Lower leg skin (tissue), 3 donors: Measurements from ENCODE around the gene DTWD2.

ENCODE experiments used
- POLR2A ChIP-seq, 2 donors: fragments of 450-650 bp; IDR thresholded peaks; one replicate each; pipeline ENCODE4 v1.6.1; 2016 to 2017; ENCODE audit warnings: antibody characterized with exemption in 2 of 2, mild to moderate bottlenecking in 1 of 2, moderate library complexity in 1 of 2
- TF ChIP-seq, protein P1 (sequence below), 3 donors: fragments of 450-650 bp; IDR thresholded peaks; one replicate each; pipeline ENCODE4 v1.5.1; 2016; ENCODE audit warnings: antibody characterized with exemption in 3 of 3, mild to moderate bottlenecking in 3 of 3, moderate library complexity in 2 of 3

DNA sequence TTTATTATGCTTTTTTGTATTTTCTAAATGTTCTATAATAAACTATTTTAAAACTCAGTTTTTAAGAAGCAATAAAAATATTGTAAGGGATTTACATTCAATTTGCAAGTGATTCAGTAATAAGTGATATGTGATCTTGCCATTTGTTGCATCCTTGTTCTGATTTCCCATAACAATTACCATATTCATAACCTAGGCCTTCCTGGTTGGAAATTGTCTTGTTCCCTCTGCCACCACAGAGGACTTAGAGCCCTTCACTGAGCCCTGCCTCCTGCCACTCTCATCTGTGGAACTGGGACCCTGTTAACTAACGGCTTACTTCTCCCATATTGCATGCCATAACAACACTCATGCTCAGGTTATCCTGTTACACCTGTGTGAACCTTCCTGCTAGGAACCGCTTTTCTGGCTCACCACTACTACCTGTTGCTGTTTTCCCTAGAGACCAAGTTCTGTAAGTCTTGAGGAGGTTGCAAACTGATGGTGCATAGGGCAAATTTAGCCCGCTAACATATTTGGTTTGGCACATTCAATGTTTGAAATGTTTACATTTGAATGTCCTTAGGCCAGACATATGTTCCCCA lies 32.9 kb upstream of the DTWD2 start:
- TF ChIP-seq POLR2A (IDR thresholded peaks at IDR 0.05): no peak
- TF ChIP-seq, protein P1, sequence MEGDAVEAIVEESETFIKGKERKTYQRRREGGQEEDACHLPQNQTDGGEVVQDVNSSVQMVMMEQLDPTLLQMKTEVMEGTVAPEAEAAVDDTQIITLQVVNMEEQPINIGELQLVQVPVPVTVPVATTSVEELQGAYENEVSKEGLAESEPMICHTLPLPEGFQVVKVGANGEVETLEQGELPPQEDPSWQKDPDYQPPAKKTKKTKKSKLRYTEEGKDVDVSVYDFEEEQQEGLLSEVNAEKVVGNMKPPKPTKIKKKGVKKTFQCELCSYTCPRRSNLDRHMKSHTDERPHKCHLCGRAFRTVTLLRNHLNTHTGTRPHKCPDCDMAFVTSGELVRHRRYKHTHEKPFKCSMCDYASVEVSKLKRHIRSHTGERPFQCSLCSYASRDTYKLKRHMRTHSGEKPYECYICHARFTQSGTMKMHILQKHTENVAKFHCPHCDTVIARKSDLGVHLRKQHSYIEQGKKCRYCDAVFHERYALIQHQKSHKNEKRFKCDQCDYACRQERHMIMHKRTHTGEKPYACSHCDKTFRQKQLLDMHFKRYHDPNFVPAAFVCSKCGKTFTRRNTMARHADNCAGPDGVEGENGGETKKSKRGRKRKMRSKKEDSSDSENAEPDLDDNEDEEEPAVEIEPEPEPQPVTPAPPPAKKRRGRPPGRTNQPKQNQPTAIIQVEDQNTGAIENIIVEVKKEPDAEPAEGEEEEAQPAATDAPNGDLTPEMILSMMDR (IDR thresholded peaks at IDR 0.05): no peak
